H9 (cell line): ENCODE data around the gene SCTR. TPM values are rescaled to one million over a fixed set of nuclear protein-coding genes. Genes with fewer than 3 reads are reported as not detected.

ENCODE experiments used
- DNase-seq: peaks from one replicate; pipeline ENCODE4 v3.0.0-alpha.2; 2017
- H2AFZ ChIP-seq: one replicate; pipeline ENCODE4 v1.6.1; 2013; ENCODE audit warnings: mild to moderate bottlenecking, low read length, control low read depth, moderate library complexity
- H2AK5ac ChIP-seq: 2 replicates; pipeline ENCODE4 v1.6.1; 2013; ENCODE audit warnings: low read length, control low read depth, mixed read lengths; ENCODE audit not compliant: insufficient read length
- H2BK120ac ChIP-seq: one replicate; pipeline ENCODE4 v1.6.1; 2013; ENCODE audit warnings: low read depth, mild to moderate bottlenecking, low read length, control low read depth, inconsistent platforms; ENCODE audit not compliant: poor library complexity, severe bottlenecking
- H2BK12ac ChIP-seq: 2 replicates; pipeline ENCODE4 v1.6.1; 2013; ENCODE audit warnings: low read length, control low read depth, mixed read lengths, low read depth; ENCODE audit not compliant: insufficient read length
- H2BK15ac ChIP-seq: 2 replicates; pipeline ENCODE4 v1.6.1; 2013; ENCODE audit warnings: low read depth, low read length, control low read depth
- H2BK20ac ChIP-seq: one replicate; pipeline ENCODE4 v1.6.1; 2013; ENCODE audit warnings: low read depth, mild to moderate bottlenecking, low read length, control low read depth, inconsistent platforms; ENCODE audit not compliant: poor library complexity, severe bottlenecking
- H2BK5ac ChIP-seq: 2 replicates; pipeline ENCODE4 v1.6.1; 2013; ENCODE audit warnings: low read length, control low read depth, mixed read lengths; ENCODE audit not compliant: insufficient read length
- H3K14ac ChIP-seq: 2 replicates; pipeline ENCODE4 v1.6.1; 2013; ENCODE audit warnings: low read length, control low read depth; ENCODE audit not compliant: insufficient read depth
- H3K18ac ChIP-seq: 2 replicates; pipeline ENCODE4 v1.6.1; 2013; ENCODE audit warnings: low read depth, mild to moderate bottlenecking, mixed read lengths, low read length, control low read depth; ENCODE audit not compliant: insufficient read length
- H3K23ac ChIP-seq: 2 replicates; pipeline ENCODE4 v1.6.1; 2013; ENCODE audit warnings: low read length, control low read depth, mixed read lengths, low read depth; ENCODE audit not compliant: insufficient read length
- H3K23me2 ChIP-seq: 2 replicates; pipeline ENCODE4 v1.6.1; 2013; ENCODE audit warnings: low read depth, mild to moderate bottlenecking, mixed read lengths, low read length, control low read depth; ENCODE audit not compliant: insufficient read length, poor library complexity, severe bottlenecking
- H3K27ac ChIP-seq: 2 replicates; pipeline ENCODE4 v1.5.1; 2013; ENCODE audit warnings: low read length, control low read depth, mixed read lengths, low read depth; ENCODE audit not compliant: insufficient read length
- H3K27me3 ChIP-seq: 2 replicates; pipeline ENCODE4 v1.6.1; 2013; ENCODE audit warnings: low read length, control low read depth, inconsistent platforms; ENCODE audit not compliant: insufficient read depth
- H3K4ac ChIP-seq: 2 replicates; pipeline ENCODE4 v1.6.1; 2013; ENCODE audit warnings: low read depth, mild to moderate bottlenecking, control low read depth, inconsistent platforms, low read length, moderate library complexity
- H3K4me1 ChIP-seq: 2 replicates; pipeline ENCODE4 v1.6.1; 2013; ENCODE audit warnings: low read length, control low read depth, inconsistent platforms; ENCODE audit not compliant: insufficient read depth
- H3K4me2 ChIP-seq: 2 replicates; pipeline ENCODE4 v1.6.1; 2013; ENCODE audit warnings: low read length, control low read depth, mixed read lengths; ENCODE audit not compliant: insufficient read length, insufficient read depth
- H3K56ac ChIP-seq: 2 replicates; pipeline ENCODE4 v1.6.1; 2013; ENCODE audit warnings: low read depth, mild to moderate bottlenecking, mixed read lengths, low read length, control low read depth; ENCODE audit not compliant: insufficient read length
- H3K79me1 ChIP-seq: 2 replicates; pipeline ENCODE4 v1.6.1; 2013; ENCODE audit warnings: low read depth, mild to moderate bottlenecking, moderate library complexity, low read length, control low read depth, inconsistent platforms; ENCODE audit not compliant: insufficient read depth, poor library complexity, severe bottlenecking
- H3K79me2 ChIP-seq: 2 replicates; pipeline ENCODE4 v1.6.1; 2013; ENCODE audit warnings: low read length, control low read depth, inconsistent platforms; ENCODE audit not compliant: insufficient read depth
- H3K9ac ChIP-seq: 2 replicates; pipeline ENCODE4 v1.6.1; 2013; ENCODE audit warnings: low read length, control low read depth, mixed read lengths; ENCODE audit not compliant: insufficient read length; ENCODE audit errors: extremely low read depth
- H3K9me3 ChIP-seq: one replicate; pipeline ENCODE4 v1.6.1; 2013; ENCODE audit warnings: low read depth, low read length, inconsistent platforms; ENCODE audit not compliant: control insufficient read depth
- H3T11ph ChIP-seq: one replicate; pipeline ENCODE4 v1.6.1; 2013; ENCODE audit warnings: mild to moderate bottlenecking, low read length, control low read depth, inconsistent platforms
- H4K20me1 ChIP-seq: one replicate; pipeline ENCODE4 v1.6.1; 2013; ENCODE audit not compliant: control insufficient read depth, insufficient read length, insufficient read depth
- H4K5ac ChIP-seq: 2 replicates; pipeline ENCODE4 v1.6.1; 2013; ENCODE audit warnings: low read depth, mild to moderate bottlenecking, mixed read lengths, low read length, control low read depth; ENCODE audit not compliant: insufficient read length
- H4K8ac ChIP-seq: replicated peaks from 2 replicates; pipeline ENCODE4 v1.6.1; 2013; ENCODE audit warnings: low read length, control low read depth, mixed read lengths, low read depth; ENCODE audit not compliant: insufficient read length
- H4K91ac ChIP-seq: 2 replicates; pipeline ENCODE4 v1.6.1; 2013; ENCODE audit warnings: low read depth, mild to moderate bottlenecking, moderate library complexity, mixed read lengths, low read length, control low read depth; ENCODE audit not compliant: insufficient read length
- H3K27ac Mint-ChIP-seq, 3 experiments: 2 replicates in 2 of 3; 3 replicates in 1 of 3; pipeline ENCODE4 v1.8.0; 2020 to 2021; ENCODE audit warnings: mixed read lengths in 3 of 3, mild to moderate bottlenecking in 1 of 3, moderate library complexity in 1 of 3
- H3K27me3 Mint-ChIP-seq: 2 replicates; pipeline ENCODE4 v1.8.0; 2021; ENCODE audit warnings: low read depth, mild to moderate bottlenecking, moderate library complexity, mixed read lengths
- H3K36me3 Mint-ChIP-seq, 3 experiments: 2 replicates in 2 of 3; 3 replicates in 1 of 3; pipeline ENCODE4 v1.8.0; 2020 to 2021; ENCODE audit warnings: low read depth in 3 of 3, mixed read lengths in 3 of 3; ENCODE audit not compliant: insufficient read depth in 1 of 3
- H3K4me1 Mint-ChIP-seq, 2 experiments: 2 replicates each; pipeline ENCODE4 v1.8.0; 2020; ENCODE audit warnings: mixed read lengths in 2 of 2
- H3K4me3 Mint-ChIP-seq, 2 experiments: 2 replicates in 1 of 2; 3 replicates in 1 of 2; pipeline ENCODE4 v1.8.0; 2020 to 2021; ENCODE audit warnings: mild to moderate bottlenecking in 2 of 2, mixed read lengths in 2 of 2, moderate library complexity in 1 of 2
- H3K9me3 Mint-ChIP-seq, 2 experiments: 2 replicates in 1 of 2; 3 replicates in 1 of 2; pipeline ENCODE4 v1.8.0; 2020; ENCODE audit warnings: mild to moderate bottlenecking in 2 of 2, mixed read lengths in 2 of 2, moderate library complexity in 1 of 2
- CTCF ChIP-seq: fragments of 200-600 bp; sonication (generic); conservative IDR thresholded peaks from 3 replicates; pipeline ENCODE4 v1.8.0; 2021; ENCODE audit warnings: antibody characterized with exemption, mild to moderate bottlenecking
- WGBS: extraction: QIAGEN DNeasy Blood & Tissue Kit; methylation state at CpG from one replicate; pipeline ENCODE4 v1.1.7; 2013; ENCODE audit warnings: missing lambda C conversion rate, low lambda C conversion rate, mixed read lengths; ENCODE audit not compliant: insufficient read length; ENCODE audit errors: extremely low coverage; 5-methylcytosine and 5-hydroxymethylcytosine counted together
- total RNA-seq: library from RNA; stranded (reverse); gene quantifications from 2 replicates; pipeline ENCODE4 v1.2.1, GENCODE V29; 2021

Gene SCTR
- total RNA-seq, 1 experiment from 2014 or later = not detected

GRCh38 chr2:119465687-119466086 is 58.6 kb downstream of the SCTR start:
- no peak overlapping the region for H2BK120ac ChIP-seq
- no peak overlapping the region for H3K9ac ChIP-seq
- H3K4me1 Mint-ChIP-seq = peaks cover 10 to 20% of the 10 kb centered on the region in 2 experiments
- no peaks in the 10 kb centered on the region for H3K4me1 ChIP-seq
- no peak overlapping the region for H2BK5ac ChIP-seq
- no peak overlapping the region for H3K23ac ChIP-seq
- H3K18ac ChIP-seq = no peak overlapping the region
- no peak overlapping the region for H4K91ac ChIP-seq
- no peak overlapping the region for H3K4me2 ChIP-seq
- H3K79me2 ChIP-seq = no peaks in the 10 kb centered on the region
- no peak overlapping the region for H2AFZ ChIP-seq
- peaks cover 10% of the 10 kb centered on the region for H3K27me3 Mint-ChIP-seq
- no peaks in the 10 kb centered on the region for H3K9me3 Mint-ChIP-seq
- no peaks in the 10 kb centered on the region for H3K9me3 ChIP-seq
- no peak overlapping the region for H2BK20ac ChIP-seq
- H3K79me1 ChIP-seq = no peaks in the 10 kb centered on the region
- H3K4ac ChIP-seq = no peak overlapping the region
- no peak for DNase-seq
- WGBS = no CpG with 5 or more reads among the region's 11 CpGs
- H3T11ph ChIP-seq = no peak overlapping the region
- H3K27ac Mint-ChIP-seq = no peak overlapping the region
- no peak overlapping the region for H2BK15ac ChIP-seq
- H3K36me3 Mint-ChIP-seq = no peaks in the 10 kb centered on the region
- H3K56ac ChIP-seq = no peak overlapping the region
- no peak overlapping the region for H2AK5ac ChIP-seq
- H3K4me3 Mint-ChIP-seq = no peak overlapping the region
- H4K8ac ChIP-seq = no peak overlapping the region
- no peak for TF ChIP-seq CTCF
- no peaks in the 10 kb centered on the region for H3K23me2 ChIP-seq
- no peaks in the 10 kb centered on the region for H4K20me1 ChIP-seq
- H3K27me3 ChIP-seq = no peaks in the 10 kb centered on the region
- no peak overlapping the region for H3K14ac ChIP-seq
- no peak overlapping the region for H3K27ac ChIP-seq
- H2BK12ac ChIP-seq = no peak overlapping the region
- H4K5ac ChIP-seq = no peak overlapping the region
